HG03575 (cell line): ENCODE measurements around the gene OXA1L.
"Not testable (repeated sequence)": the region's sequence is repeated elsewhere in the genome, so short reads cannot be mapped to it uniquely, and the experiment has no call there.

Experiments
- ATAC-seq: cut with Tn5 transposase; IDR thresholded peaks from one replicate; pipeline ENCODE4 v1.9.1; 2021; ENCODE audit not compliant: unreplicated experiment, insufficient number of reproducible peaks, low FRiP score; ENCODE audit errors: extremely low read depth

OXA1L gene

DNA sequence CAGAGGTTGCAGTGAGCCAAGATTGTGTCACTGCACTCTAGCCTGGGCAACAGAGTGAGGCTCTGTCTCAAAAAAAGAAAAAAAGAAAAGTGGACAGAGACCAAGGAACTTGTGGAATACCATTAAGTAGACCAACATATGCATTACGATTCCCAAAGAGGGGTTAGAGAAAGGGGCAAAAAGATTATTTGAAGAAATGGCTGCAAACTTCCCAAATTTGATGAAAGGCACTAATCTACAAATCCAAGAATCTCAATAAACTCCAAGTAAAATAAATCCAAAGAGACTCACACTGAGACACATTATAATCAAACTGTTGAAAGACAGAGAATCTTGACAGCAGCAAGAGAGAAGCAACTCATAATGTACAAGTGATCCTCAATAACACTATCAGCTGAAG lies 4.8 kb upstream of the OXA1L start:
- ATAC-seq = no peak

DNA sequence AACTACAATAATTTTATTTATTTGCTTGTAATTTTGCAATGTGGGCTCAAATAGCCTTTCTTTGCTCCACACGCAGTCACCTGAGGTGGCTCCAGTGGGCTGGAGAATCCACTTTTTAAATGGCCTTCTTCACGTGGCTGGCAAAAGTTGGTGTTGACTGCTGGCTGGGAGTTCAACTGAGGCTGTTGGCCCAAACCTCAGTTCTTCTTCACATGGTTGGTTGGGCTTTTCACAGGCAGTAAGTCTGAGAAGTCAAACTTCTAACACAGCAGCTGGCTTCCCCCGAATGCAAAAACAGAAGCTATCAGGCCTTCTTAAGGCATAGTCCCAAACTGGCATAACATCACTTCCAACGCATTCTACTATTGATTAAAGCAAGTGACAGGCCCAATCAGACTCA lies 2.1 kb upstream of the OXA1L start:
- ATAC-seq = no peak

- ATAC-seq = no peak
Measured at GRCh38 chr14:22767323-22767589, 768 bp downstream of the OXA1L start.

GRCh38 chr14:22768947-22769346 lies 2.5 kb downstream of the OXA1L start:
- ATAC-seq = no peak

DNA sequence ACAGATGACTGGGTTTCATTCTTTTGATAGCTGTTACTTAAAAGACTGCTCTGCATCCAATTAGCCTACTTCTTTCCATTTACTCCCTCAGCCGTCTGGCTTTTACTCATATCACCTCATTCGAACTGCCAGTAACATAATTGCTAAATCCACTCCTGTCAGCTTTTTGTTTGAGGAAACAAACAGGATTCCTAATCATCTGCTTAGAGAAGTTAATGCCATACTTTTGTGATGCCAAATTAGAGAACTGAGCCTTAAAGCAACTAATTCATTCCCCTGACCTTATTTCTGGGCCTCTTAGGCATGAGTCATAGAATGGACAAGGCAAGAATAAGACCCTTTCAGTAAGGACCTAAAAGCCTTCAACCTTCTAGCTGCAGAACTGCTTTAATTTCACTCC lies 2.9 kb downstream of the OXA1L start:
- no peak for ATAC-seq

DNA sequence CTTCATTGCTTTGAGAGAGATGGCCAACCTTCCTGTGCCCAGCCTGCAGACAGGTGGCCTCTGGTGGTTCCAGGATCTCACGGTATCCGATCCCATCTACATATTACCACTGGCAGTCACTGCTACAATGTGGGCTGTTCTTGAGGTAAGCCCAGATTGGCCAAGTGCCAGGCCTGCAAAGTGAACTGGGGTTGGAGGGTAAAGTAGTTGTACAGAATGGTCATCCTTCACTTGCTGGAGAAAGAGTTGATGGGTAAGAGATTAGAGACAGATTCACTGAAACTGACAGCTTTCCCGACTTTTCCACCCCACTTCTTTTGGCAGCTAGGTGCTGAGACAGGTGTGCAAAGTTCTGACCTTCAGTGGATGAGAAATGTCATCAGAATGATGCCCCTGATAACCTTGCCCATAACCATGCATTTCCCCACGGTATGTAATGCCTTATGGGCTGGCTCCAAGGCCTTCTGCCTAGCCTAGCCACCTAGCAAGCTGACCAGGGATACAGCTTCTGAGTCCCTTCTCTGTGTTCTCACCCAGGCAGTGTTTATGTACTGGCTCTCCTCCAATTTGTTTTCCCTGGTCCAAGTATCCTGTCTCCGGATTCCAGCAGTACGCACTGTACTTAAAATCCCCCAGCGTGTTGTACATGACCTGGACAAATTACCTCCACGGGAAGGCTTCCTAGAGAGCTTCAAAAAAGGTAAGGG lies 4.1 kb downstream of the OXA1L start:
- ATAC-seq = no peak

DNA sequence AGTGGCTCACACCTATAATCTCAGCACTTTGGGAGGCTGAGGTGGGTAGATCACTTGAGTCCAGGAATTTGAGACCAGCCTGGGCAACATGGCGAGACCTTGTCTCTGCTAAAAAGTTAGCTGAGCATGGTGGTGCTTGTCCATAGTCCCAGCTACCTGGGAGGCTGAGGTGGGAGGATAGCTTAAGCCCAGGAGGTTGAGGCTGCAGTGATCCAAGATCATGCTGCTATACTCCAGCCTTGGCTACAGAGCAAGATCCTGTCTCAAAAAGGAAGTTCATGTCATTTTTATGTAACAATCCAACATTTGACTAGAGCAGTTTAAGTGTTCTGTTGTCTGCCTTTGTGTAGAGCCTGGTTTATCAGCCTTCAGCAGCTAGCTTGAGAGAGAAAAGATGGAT lies 6.2 kb downstream of the OXA1L start:
- ATAC-seq = no peak

DNA sequence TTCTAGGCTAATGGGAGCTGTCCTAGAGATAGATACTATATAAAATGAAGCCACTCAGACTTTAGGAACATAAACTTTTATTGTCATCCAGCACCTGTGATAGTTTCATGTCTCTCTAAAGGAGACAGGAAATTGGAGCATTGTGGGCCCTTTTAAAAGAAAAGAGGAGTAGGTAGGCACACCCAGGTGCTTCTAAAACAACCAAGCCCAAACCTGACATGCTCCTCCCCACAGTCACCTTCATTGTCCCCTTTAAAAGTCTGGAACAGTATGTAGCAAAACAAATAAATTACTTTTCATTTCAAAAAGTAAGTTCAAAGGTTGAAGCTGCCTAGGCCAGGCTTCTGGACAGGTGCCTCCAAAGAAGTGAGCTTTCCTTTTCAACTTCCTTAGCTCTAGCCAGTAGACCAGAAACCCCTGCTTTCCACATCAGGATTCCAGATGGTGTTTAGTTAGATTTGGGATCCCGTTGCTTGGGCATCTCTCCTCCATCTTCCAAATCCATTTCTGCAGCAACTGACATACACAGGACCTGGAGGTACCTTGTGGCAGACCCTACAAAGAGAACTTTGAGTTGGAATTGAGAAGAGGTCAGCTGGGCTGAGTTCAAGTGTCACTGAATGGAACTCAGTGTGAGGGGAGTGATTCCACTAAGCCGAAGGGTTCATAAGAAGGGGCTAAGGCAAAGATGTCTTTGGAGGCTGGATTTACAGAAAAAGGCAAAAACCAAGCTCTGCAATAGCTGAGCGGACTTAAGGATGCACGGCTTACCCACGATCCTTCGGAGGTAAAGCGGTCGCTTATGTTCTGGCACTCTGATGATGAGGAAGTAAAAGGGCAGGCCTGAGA lies 6.9 kb downstream of the OXA1L start:
- no peak for ATAC-seq

DNA sequence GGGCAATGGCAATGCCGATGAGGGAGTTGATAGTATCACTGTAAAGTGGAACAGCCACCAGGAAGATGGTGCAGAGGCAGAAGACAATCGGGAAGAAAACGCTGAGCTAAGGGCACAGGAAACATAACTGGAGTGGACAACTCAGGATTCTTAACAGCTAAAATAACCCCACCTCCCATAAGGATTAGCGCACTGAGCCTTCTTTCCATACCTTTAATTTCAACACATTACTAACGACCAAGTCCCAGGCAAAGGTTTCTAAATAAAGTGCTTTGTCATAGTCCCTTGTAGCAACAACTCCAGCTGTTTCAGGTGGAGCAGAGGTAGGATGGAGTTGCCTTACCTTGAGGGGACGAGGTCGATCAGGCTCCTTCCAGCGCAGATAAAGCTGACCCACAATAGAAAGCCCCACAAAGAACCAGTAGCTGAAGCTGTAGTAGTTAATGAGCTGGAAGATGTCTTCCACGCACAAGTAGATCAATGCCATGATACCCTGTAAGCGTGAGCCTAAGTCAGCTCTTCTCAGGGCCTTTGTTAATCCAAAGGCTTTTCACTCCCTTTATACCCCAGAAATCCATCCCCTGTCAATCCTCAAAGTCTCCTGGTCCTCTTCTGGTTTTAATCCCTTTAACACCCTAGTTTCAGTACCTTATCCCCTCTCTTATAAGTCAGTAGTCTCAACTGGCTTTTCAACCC lies 7.7 kb downstream of the OXA1L start:
- ATAC-seq = no peak

- no peak for ATAC-seq
Measured at GRCh38 chr14:22776215-22776614, 9.7 kb downstream of the OXA1L start.

DNA sequence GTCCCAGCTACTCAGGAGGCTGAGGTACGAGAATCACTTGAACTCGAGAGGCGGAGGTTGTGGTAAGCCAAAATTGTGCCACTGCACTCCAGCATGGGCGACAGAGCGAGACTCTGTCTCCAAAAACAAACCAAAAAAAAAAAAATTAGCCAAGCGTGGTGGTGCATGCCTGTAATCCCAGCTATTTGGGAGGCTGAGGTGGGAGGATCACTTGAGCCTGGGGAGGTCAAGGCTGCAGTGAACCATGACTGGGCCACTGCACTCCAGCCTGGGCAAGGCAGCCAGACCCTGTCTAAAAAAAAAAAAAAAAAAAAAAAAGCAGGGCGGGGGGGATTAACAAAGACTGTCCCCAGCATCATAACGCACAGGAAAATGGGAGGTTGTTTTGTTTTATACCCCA lies 10.4 kb downstream of the OXA1L start:
- not testable (repeated sequence) for ATAC-seq

DNA sequence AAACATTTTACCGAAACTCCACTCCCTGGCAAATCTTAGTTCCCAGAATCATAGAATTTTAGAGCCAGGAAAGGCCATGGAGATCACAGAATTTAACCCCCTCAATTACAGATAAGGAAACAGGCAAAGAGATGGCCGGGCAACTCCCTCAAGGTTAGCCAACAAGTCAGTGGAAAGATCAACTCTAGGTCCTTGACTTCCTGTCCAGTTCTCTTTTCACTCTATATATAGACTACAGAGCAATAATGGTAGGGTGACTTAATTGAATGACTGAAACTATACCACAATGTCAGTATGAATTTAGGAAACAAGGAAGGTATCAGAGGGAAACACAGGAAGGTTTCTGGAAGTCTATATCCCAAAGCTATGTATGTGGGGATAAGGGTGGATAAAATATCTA lies 11.6 kb downstream of the OXA1L start:
- no peak for ATAC-seq

DNA sequence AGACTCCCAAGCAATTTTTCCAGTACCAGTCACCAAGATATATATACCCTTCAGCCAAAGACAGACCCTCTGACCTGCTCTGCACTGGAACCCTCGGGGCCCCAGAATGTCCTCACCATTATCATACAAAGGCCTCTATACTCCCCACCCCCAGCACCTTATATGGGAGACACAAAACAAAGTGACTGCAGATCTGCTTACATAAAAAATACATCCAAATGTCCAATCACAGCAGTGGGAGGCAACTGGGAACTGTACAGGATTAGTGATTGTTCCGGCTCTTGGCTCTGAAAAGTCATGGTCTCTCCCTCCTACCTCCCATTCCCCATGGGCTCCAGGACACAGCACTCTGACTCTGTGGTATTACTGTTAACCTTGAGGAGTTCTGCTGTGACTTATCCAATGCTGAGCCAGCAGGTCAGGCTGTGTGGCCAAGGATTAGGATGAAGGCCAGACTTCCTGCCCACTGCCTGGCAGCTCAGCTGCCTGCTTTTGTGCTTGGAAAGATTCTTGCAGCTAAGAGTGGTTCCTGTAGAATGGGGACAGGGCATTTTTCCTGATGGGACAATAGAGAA lies 13.7 kb downstream of the OXA1L start:
- no peak for ATAC-seq

GRCh38 chr14:22780941-22781300 lies 14.4 kb downstream of the OXA1L start:
- ATAC-seq = no peak

- ATAC-seq = no peak
Measured at GRCh38 chr14:22781301-22781991, 15.0 kb downstream of the OXA1L start.

DNA sequence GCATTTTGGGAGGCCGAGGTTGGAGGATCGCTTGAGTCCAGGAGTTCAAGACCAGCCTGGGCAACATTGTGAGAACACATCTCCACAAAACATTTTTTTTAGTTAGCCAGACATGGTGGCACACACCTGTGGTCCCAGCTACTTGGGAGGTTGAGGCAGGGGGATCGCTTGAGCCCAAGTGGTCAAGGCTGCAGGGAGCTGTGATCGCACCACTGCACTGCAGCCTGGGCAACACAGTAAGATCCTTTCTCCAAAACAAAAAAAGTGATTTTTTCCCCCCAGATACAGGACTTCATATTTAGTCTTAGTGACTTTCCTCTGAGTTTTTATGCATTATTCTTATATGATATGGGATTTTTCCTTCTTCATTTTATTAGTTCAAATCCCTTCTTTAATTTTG lies 20.2 kb downstream of the OXA1L start:
- ATAC-seq = no peak

DNA sequence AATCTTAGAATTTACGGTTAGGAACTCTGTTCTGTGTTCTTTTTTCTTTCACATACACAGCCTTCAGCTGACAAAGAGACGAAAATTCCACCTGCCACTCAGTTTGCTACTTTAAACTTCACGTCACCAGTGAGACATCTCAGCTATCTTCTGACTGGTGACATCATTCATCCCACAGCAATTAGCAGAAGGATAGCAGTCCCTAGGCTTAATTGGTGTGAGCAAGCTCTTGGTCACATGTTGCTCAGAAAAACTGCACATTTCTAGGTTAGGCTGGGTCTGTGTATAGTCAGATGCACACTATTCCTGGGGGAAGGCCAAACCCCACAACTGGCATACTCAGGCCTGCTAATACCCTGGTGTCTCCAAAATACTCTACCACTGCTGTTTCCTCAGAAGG lies 24.8 kb downstream of the OXA1L start:
- no peak for ATAC-seq

DNA sequence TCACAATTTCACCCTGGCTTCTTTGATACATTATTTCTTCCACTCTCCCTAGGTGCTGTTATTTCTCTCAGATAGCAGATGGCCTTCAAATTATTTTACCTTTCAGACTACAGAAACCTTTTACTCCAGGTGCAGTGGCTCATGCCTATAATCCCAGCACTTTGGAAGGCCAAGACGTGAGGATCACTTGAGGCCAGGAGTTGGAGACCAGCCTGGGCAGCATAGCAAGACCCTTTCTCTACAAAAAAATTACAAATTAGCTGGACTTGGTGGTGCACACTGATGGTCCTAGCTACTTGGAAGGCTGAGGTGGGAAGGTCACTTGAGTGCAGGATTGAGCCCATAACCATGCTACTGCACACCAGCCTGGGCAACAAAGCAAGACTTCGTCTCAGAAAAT lies 25.7 kb downstream of the OXA1L start:
- no peak for ATAC-seq

- not testable (repeated sequence) for ATAC-seq
Measured at GRCh38 chr14:22793550-22793949, 27.1 kb downstream of the OXA1L start.
